Measurements from ENCODE around the gene EFCAB5. TPM values are rescaled to one million over a fixed set of nuclear protein-coding genes. Genes with fewer than 3 reads are reported as not detected.

EFCAB5 gene
- total RNA-seq, 1 experiment from 2014 or later = 0.96 TPM

DNA sequence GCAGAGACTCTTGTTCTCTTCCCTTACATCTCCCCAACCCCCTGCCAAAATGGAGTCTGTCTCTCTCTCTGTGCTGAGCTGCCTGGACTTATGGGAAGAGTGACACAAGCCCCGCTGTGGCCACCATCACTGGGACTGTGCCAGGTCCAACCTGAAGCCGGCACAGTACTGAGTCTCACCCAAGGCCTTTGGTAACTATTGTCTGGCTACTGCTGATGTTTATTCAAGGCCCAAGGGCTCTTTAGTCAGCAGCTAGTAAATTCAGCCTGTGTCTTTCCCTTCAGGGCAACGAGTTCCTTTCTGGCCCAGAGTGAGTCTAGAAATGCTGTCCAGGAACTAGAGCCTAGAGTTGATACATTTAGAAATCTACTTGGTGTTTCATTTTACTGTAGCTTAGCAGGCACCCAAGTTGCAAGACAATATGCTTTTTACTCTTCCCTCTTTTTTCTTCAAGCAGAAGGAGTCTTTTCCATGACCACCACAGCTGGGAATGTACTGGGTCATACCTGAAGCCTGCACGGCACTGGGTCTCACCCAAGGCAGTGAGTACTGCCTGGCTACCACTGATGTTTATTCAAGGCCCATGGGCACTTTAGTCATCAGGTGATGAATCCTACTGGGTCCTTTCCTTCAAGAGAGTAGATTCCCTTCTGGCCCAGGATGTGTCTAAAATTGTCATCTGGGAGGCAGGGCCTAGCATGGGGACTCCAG lies 17.7 kb downstream of the EFCAB5 start:
- CTCF ChIA-PET = interaction anchor here (0.6 to 1.7 kb wide), 3 partner anchors 24 to 65 kb away, joined by 3 to 6 read pairs (median 3); no protein-coding TSS in a partner anchor
- POLR2A ChIA-PET = interaction anchor here (1.3 kb wide), 1 partner anchor 57 kb away, joined by 5 read pairs; no protein-coding TSS in a partner anchor
- Mint-ChIP-seq H3K9me3 (ENCODE audit: unreplicated experiment) (peaks cover 15% of the 10 kb centered on the region), H3K36me3 (ENCODE audit: insufficient read depth, unreplicated experiment) (no peaks in the 10 kb centered on the region), H3K4me1 (ENCODE audit: insufficient read depth, unreplicated experiment) (peaks cover 16% of the 10 kb centered on the region), H3K27ac (ENCODE audit: low read depth, unreplicated experiment) (peak overlapping the region; percentile 29), H3K4me3 (ENCODE audit: unreplicated experiment) (no peak overlapping the region), H3K27me3 (ENCODE audit: insufficient read depth, unreplicated experiment) (no peaks in the 10 kb centered on the region)
- TF ChIP-seq, protein P1, sequence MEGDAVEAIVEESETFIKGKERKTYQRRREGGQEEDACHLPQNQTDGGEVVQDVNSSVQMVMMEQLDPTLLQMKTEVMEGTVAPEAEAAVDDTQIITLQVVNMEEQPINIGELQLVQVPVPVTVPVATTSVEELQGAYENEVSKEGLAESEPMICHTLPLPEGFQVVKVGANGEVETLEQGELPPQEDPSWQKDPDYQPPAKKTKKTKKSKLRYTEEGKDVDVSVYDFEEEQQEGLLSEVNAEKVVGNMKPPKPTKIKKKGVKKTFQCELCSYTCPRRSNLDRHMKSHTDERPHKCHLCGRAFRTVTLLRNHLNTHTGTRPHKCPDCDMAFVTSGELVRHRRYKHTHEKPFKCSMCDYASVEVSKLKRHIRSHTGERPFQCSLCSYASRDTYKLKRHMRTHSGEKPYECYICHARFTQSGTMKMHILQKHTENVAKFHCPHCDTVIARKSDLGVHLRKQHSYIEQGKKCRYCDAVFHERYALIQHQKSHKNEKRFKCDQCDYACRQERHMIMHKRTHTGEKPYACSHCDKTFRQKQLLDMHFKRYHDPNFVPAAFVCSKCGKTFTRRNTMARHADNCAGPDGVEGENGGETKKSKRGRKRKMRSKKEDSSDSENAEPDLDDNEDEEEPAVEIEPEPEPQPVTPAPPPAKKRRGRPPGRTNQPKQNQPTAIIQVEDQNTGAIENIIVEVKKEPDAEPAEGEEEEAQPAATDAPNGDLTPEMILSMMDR (IDR thresholded peaks at IDR 0.05; ENCODE audit: unreplicated experiment) = no peak
- intact Hi-C loops (cut with micrococcal nuclease) = no loop called here
- peak; percentile 50 for DNase-seq (ENCODE audit: unreplicated experiment)
- BruUV-seq (replicated peaks) = no TSS peak

DNA sequence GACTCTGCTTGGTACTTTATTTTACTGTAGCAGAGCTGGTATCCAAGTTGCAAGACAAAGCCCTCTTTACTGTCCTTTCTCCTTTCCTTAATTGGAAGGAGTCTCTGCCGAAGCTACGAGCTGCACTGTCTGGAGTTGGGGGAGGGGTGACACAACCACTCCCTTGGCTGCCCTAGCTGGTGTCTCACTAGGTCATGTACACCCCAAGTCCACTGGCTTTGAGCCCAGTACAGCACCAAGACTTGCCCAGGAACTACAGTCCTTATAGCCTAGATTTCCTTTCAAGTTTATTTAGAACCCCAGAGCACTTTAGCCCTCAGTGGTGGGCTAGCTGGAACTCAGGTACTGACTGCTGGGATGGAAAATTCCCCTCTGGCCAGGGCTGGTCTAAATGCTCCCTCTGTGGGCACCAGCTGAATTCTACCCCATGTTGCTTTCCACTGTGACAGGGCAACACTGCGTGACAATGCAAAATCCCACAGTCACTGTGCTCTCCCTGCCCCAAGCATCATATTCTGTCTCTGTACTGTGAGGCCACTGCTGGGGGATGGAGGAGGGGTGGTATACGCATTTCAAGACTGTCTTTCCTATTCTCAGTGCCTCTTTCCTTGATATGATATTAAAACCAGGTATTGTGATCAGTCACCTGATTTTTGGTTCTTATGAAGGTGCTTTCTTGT lies 18.4 kb downstream of the EFCAB5 start:
- H3K36me3 Mint-ChIP-seq (ENCODE audit: insufficient read depth, unreplicated experiment) = no peaks in the 10 kb centered on the region
- POLR2A ChIA-PET = interaction anchor here (1.3 kb wide), 1 partner anchor 56 kb away, joined by 5 read pairs; no protein-coding TSS in a partner anchor
- DNase-seq (ENCODE audit: unreplicated experiment) = peak; percentile 39
- no peaks in the 10 kb centered on the region for H3K27me3 Mint-ChIP-seq (ENCODE audit: insufficient read depth, unreplicated experiment)
- H3K9me3 Mint-ChIP-seq (ENCODE audit: unreplicated experiment) = peaks cover 15% of the 10 kb centered on the region
- CTCF ChIA-PET = interaction anchor here (0.6 kb wide), 1 partner anchor 25 kb away, joined by 3 read pairs; no protein-coding TSS in a partner anchor
- intact Hi-C loops (cut with micrococcal nuclease) = no loop called here
- TF ChIP-seq, protein P1 (IDR thresholded peaks at IDR 0.05; ENCODE audit: unreplicated experiment) = no peak
- no TSS peak for BruUV-seq (replicated peaks)
- H3K4me3 Mint-ChIP-seq (ENCODE audit: unreplicated experiment) = no peak overlapping the region
- no peak overlapping the region for H3K27ac Mint-ChIP-seq (ENCODE audit: low read depth, unreplicated experiment)
- peaks cover 16% of the 10 kb centered on the region for H3K4me1 Mint-ChIP-seq (ENCODE audit: insufficient read depth, unreplicated experiment)

DNA sequence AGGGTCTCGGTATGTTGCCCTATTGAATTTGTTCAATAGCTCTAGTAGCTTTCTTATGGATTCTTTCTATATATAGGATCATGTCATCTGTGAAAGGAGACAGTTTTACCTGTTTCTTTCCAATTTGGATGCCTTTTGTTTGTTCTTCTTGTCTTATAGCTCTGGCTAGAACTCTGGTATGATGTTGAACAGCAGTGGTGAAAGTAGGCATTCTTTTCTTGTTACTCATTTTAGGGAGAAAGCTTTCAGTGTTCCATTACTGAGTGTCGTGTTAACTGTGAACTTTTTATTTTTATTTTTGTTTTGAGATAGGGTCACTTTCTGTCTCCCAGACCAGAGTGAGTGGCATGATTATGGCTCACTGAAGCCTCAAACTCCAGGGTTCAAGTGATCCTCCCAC lies 21.2 kb downstream of the EFCAB5 start:
- H3K9me3 Mint-ChIP-seq (ENCODE audit: unreplicated experiment) = peaks cover 15% of the 10 kb centered on the region
- intact Hi-C loops (cut with micrococcal nuclease) = no loop called here

More for the DNA sequence above, 21.2 kb downstream of the EFCAB5 start:
- Mint-ChIP-seq H3K27me3 (ENCODE audit: insufficient read depth, unreplicated experiment) (no peaks in the 10 kb centered on the region), H3K36me3 (ENCODE audit: insufficient read depth, unreplicated experiment) (no peaks in the 10 kb centered on the region), H3K4me1 (ENCODE audit: insufficient read depth, unreplicated experiment) (peaks cover 16% of the 10 kb centered on the region), H3K27ac (ENCODE audit: low read depth, unreplicated experiment) (no peak overlapping the region), H3K4me3 (ENCODE audit: unreplicated experiment) (no peak overlapping the region)
- CTCF ChIA-PET = interaction anchor here (0.6 to 5.2 kb wide), 3 partner anchors 31 to 146 kb away, joined by 3 to 26 read pairs (median 4); no protein-coding TSS in a partner anchor
- POLR2A ChIA-PET = no interaction called here
- TF ChIP-seq, protein P1 (IDR thresholded peaks at IDR 0.05; ENCODE audit: unreplicated experiment) = no peak
- BruUV-seq (replicated peaks) = no TSS peak
- no peak for DNase-seq (ENCODE audit: unreplicated experiment)

Measured in MCF 10A (cell line).